Measurements from ENCODE around the gene CRACR2B.

Gene CRACR2B

DNA sequence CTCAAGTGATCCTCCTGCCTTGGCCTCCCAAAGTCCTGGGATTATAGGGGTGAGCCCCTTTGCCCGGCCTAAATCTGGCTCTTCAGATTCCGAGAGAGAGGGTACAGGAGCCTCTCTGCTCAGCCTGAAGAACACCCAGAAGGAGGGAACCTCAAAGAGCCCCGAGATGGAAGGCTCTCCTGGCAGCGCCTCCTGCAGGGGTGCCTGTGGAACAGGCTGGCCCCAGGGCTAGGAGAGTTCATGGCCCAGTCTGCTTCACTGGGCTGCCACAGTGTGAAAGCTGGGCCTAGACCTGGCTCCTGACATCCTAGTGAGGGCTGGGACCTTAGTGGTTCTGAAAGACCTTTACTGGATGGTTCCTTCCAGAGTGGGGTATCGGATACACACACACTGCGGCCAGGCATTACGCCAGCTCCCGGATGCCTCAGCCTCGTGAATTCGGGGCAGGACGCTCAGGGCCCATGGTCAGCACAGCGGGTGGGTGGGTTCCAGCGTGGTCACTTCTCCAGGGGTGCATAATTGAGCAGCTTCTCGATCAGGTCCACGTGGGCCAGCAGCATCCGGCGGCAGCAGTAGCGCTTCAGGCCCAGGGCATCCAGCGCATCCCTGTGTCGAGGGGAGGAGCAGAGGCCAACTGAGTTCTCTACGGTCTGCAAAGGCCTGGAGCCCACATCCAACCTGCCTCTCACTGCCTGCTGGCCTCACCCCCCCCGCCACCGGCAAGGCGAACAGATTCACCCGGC is 12.3 kb downstream of the CRACR2B start:
- DNase-seq = peak; percentile 19 to 28

DNA sequence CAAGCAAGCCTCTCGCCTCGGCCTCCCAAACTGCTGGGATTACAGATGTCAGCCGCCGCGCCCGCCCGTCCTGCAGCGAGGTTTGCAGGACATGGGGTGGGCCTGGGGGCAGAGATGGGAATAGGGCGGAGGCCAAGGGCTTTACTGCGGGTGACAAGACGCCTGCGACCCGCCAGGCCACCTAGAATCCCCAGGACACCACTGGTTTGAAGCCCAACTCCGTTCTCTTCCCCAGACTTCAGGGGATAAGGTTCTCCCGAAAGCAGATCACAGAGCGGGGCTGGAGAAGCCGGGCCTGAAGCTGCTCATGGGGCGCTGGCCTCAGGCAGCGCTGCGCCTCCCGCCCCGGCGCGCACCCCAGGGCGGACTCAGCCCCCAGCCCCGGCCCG is 14.3 kb downstream of the CRACR2B start:
- DNase-seq = no peak

DNA sequence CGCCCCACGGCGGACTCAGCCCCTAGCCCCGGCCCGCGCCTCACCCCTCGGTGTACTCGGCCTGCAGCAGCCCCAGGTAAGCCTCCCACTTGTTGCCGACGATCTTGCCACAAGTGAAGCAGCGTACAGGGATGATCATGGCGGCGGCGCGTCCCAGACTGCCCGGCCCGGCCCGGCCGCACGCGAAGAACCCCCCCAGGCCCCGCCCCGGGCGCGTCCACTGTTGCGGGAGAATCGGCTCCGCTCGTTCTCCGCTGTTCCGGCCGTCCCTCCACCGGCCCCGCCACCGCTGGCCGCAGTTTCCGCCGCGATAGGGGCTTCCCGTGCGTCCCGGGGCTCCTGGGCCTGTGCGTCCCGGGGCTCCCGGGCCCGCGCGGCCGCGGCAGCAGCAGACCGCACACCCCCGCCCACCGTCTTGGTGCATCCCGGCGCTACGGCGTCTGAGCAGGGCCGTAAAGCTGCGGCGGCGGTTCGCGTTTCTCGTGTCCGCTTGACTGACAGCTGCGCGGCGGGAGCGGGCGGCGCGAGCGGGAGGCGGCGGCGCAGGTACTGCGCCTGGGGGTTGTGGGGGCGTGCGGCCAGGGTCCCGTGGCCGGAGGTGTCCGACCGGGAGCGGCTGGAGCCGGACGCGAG is 14.8 kb downstream of the CRACR2B start, which contains the start of the genes POLR2L and TSPAN4:
Gene POLR2L (minus strand): TSS at position 160 of the 633 bp plus-strand sequence. CDS start 21 bp downstream, at position 139.
Gene TSPAN4 (plus strand): TSS at position 483 of the 633 bp plus-strand sequence. CDS start 7,453 bp downstream, outside the sequence.
- DNase-seq = peak; percentile 69

DNA sequence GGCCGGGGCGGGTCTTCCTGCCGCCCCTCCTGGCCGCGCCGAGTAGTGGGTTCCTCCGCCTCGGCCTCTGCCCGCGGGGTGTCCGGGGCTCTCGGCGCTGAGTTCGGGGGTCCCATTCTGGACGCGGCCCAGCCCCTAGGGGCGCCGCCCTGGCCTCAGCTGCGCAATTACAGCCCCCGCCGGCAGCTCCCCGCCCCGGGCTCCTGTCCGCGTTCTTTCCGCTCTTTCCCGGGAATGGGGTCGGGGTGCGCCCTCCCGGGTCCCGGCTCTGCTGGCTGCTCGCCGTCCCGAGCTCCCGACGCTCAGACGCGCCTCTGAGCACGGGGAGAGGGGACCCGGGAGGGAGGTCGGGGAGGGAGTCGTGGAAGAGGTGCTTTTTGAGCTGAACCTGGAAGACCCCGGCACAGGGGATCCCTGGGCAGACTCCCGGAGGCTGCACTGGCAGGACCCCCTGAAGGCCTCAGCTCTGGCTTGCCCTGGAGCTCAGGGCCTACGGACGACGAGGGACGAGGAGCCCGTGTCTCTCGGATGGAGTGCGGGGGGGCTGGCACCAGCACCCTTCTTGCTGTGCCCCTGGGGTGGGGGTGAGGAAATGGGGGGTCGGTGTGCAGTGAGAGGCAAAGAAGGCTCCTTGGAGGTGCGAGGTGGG is 15.5 kb downstream of the CRACR2B start:
- DNase-seq = no peak

DNA sequence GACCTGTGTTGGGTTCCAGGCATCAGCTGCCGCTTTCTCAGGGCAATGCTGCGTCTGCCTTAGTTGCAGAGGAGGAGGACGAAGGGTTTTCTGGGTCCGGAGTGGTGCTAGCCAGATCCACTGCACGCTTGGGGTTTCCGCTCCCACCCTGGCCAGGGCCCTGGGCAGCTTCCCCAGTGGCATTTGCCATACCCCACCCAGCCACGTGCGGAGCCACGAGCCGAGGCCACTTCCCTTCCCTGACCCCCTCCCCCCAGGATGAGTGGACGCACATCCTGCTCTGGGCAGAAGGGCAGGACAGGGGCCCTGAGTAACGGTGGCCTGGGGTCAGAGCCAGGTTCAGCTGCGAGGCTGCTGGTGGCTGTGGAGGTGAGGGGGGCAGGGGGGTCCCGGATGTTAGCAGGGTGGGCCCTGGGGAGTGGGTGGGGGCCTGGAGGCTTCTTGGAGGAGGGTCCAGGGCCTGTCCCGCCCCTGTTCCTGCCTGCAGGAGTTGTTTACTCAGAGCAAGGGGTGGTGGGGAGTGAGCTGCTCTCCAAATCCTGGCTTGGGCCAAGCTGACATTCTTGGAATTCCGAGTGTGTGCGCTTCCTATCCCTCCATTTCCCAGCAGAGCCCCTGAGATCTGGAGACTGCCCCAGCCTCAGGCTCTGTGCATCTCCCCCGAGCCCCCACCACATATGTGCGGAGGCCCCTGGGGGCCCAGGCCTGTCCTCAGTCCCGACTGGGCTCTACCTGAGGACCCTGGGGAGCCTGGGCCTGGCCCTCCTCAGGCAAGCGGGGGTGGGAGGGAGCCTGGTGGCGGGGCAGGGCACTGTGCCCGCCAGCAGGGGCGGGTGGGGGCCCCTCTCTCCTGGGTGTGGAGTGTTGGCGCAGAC is 16.3 kb downstream of the CRACR2B start:
- DNase-seq = peak; percentile 44 to 52

DNA sequence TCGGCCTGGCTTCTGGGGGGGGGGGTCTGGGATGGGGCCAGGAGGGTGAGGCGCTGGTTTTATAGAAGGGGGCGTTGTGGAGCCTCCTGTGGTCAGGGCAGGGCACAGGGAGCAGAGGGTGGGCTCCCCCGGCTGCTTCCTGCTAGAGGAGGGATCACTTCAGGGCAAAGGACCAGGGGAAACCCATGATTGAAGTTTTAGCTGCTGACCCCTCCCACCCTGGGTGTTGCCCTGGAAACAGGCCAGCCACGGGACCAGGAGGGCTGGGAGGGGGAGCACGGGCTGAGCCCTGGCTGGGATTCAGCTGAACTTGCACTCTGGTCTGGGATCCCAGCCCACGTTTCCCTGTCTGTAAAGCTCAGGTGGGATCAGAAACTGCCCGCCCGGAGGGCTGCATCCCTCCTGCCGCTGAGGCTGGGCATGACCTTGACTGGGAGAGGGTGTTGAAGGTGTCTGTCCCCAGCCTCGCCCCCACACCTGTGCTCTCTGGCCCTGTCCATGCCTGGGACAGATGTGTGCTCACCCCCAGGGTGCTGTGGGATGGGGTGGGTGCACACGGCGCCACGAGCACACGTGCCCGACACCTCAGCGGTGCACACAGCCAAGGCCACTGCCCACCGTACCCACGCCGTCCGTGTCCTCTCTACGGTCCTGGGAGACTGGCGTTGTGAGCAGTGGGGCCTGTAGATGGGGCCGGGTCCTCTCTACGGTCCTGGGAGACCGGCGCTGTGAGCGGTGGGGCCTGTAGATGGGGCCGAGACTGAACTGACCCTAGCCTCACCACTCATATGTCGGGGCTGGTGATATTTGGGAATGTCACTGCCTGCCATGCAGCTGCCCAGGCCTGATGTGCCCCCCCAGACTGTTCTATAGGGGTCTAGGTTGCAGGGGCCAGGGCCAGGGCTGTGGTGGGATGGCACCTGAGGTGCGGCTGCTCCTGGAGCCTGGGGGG is 17.2 kb downstream of the CRACR2B start:
- peak; percentile 12 to 44 for DNase-seq

DNA sequence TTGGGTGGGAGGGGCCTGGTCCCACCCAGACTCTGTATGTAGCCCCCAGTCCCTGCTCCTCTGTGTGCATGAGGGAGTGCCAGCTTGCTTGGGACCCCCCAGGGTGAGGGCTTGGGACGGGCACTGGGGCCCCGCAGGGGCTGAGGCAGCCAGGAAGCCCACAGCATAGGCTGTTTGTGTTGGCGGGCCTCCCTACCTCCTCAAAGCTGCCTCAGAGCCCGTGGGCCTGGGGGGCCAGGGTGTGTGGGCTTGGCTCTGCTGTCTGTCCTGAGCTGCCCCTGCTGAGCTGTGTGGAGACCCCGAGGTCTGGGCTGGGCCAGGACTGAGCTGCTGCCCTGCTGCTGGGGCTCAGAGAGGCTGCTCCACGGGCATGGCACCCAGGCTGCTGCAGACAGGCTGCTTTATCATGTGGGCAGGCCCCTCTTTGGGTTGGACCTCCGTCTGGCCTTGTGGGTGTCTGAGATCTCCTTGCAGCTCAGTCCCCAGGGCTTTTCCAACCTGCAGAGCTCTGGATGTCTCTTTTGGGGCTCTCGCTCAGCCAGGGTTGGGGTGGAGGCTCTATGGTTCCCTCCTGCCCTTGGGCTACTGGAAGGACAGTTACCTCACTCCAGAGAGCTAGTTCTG is 18.3 kb downstream of the CRACR2B start:
- DNase-seq = no peak

DNA sequence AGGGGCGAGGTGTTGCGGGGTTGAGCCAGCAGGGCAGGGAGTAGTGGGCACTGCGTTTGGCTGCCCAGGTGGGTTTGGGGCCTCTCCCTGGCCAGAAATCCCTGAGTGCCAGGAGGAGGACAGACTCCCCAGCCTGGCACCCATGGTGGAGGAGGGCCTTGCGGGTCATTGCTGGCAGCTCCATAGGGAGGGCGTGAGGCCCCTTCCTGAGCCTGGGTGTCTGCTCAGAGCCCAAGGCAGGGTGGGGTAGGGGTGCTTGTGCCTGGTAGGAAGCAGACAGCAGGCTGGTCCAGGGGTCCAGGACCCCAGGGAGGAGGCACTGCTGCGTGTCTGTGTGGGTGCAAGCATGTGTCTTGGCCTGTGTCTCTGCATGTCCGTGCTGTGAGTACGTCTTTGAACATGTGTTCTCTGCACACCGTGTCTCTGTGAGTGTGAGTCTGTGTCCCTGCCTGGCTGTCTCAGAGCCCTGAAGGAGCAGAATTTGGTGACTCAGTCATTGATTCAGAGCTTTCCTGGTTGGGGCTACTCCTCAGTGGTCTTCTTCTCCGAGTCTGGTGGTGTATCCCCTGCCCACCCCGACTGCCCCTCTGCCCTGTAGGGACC is 18.9 kb downstream of the CRACR2B start:
- no peak for DNase-seq

DNA sequence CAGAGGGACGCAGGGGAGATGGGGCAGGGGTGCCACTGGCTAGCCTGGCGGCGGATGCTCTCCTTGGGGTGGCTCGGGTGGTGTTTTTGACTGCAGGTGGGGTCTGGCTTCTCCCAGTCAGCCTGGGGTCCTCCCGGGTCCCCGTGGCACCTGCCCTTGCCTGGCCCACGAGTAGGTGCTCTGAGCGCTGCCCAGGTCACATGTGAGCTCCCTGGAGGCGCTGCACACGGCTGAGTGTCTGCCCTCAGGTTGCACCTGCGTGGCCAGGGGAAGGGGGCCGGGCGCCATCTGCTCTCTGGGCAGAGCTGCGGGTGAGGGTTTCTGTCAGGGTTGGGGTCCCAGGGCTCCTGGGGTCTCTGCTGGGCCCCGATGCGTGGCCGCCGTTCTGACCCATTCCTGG is 20.2 kb downstream of the CRACR2B start:
- no peak for DNase-seq

DNA sequence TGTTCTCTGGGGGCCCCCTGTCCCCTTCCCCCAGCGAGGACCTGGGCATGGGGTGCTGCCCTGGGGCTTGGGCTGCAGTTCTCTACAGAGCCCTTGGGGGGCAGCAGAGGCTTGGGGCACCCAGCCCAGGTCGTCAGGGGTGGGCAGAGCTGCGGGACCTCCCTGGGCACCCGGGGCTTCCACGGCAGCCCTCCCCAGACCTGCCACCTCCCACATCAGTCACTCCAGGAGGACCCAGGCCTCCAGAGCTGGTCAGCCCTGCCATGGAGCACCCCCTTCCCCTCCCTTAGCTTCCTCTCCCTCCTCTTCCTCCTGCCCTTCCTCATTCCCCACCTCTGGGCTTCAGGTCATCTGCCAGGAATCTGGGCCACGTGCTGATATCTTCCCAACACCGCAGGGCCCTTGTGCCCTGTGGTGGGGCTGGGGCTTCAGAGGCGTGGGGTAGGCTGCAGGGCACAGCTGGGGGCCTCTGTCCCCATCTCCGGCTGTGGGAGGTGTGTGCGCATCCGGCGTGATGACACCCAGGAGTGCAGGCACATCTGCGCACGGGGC is 20.7 kb downstream of the CRACR2B start:
- no peak for DNase-seq

DNA sequence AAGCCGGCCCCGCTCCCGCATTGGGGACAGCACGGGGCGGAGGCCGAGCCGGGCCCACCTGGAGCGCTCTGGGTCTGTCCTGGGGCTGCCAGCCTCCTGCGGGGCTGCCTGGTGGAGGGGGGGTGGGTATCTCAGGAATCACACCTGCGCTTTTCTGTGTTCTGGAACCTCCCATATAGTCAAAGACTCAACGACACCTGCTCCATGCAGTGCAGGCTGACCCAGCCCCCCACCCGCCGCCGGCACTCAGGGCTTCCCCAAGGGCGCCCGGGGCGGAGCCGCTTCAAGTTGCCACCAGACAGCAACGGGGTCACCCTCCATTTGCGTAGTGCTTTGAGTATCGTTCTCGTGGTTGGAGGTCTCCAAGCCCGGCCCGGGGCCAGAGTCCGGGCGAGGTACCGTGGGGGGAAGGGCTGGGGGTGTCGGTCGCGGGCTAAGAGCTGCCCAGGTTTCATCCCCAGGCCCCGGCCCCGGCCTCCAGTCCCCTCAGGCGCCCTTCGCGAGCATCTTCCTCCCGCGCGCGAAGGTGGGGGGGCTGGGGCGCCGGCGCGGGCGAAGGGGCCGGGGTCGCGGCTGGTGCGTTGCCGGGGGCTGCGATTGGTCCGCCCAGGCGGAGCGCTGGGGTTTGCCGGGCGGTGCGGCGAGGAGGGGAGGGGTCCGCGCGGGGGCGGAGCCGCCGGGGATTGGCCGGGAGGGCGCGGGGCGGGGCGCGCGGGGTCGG is 21.5 kb downstream of the CRACR2B start:
- no peak for DNase-seq

DNA sequence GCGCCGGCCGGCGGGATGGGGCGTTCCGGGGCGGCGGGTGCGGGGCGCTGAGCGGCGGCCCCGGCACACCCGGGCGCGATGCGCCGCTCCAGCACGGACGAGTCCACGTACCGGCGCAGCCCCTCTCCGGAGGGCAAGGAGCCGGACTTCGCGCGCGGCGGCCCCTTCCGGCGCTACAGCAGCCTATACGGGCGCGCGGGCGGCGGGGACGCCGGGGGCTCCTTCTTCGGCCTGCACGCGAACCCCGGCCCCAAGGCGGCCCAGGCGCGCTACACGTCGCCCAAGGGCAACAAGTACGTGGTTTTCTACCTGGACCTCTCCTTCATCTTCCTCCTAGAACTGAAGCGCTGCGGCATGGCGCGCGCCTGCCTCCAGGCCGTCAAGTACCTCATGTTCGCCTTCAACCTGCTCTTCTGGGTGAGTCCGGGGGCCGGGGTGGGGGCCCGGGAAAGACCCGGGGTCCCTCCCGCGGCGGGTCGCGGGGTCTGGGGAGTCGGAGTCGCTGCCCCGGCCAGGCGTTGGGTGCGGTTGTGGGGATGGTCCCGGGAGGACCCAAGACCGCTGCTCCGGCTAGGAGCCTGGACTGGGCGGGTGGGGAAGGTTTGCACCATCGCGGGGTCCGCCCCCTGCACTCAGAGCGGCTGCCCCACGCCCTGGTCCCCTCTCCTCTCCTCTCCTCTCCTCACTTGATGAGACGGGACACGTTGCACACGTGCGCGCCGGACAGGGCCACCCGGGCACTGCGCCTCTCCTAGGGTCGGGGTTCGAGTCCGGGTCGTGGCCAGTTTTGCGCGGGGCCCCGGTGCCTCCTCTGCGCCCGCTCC is 22.4 kb downstream of the CRACR2B start:
- no peak for DNase-seq

DNA sequence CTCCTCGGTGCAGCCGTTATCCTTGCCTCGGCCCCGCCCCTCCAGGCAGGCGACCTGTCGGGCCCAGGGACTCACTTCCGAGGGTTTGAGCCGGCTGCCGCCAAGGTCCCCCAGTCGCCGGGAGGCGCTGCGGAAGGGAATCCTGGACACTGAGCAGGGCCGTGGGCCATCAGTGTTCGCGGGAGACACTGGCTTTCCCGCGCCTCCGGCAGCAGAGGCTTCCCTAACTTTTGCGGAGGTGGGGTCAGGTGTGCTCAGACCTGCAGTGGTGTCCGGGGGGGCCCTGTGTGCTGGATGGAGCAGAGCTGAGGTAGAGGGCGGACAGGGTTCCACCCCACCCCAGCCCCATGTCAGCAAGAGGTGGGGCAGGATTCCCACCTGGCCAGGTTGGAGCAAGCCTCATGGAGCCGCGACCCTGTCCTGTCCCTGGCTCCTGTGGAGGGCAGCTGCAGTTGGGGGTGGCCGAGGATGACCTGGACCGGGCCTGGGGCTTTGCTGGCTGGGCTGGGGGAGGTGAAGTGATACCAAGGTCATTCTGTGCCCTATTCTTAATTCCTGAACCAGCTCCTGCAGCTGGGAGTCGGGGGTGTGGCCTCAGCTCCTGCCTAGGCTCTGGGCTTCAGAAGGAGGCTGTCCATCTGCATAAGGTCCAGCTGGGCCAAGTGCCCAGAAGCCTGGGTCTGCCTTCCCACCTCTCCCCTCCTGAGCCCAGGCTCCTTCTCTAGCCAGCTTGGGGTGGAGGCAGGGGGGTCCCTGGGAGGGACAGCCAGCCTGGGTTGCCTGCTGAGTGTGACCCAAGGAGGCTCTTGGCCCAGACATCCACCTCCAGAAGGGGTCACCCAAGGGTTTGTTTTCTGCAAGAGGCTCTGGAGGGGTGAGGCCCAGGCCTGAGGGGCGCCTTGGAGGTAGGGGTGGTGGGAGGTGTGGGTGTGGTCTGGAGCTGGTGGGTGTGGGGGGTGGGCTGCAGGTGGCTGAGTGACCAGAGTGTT is 23.4 kb downstream of the CRACR2B start:
- DNase-seq = no peak

DNA sequence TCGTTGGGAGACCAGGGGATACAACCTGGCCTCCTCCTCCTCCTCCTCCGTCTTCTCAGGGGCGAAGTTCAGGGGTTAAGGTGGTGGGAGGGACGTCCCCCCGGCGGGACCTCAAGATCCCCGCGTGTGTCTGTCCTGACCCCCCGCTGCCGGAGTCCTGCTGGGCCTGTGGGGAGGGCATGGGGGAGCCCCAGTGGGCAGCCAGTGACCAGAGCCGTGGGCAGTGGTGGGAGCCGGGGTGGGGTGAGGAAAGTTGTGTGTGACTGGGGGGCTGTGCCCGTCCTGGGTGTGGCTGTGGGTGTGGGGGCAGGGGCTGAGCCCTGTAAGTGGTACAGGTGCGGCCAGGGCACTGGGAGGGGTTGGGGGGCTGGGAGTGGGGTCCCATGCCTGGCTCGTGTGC is 25.0 kb downstream of the CRACR2B start:
- DNase-seq = no peak

DNA sequence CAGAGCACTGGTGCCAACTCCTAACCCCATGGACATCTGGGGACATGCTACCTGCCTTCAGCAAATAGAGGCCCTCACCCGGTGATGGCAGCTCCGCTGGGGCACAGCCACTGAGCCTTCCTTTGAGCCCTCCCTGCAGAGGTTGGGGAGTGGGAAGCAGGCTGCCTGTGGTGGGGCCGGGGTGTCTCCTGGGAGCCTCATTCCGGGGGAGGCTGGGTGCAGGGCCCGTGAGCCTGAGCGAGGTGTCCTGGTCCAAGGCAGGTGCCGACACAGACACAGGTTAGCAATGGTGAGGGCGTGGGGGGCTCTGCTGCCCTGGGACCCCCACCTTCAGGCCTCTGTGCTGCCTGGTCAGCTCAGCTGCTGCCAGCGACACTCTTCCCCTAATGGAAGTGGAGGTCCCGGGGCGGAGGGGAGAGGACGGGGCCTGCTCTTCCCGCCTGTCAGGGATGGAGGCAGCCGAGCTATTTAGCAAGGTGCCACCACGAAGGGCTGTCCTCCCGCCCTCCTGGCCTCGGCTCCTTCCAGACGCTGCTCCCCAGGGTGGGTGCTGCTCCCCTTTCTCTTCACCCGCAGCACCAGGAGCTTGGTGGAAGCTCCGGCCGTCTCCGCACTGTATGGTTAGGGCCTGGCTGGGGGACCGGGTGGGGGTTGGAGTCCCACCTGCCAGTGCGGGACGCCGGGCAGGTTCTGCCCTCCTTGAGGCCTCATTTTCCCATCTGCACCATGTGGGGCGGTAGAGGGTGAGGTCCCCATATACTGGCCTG is 26.1 kb downstream of the CRACR2B start:
- DNase-seq = no peak

DNA sequence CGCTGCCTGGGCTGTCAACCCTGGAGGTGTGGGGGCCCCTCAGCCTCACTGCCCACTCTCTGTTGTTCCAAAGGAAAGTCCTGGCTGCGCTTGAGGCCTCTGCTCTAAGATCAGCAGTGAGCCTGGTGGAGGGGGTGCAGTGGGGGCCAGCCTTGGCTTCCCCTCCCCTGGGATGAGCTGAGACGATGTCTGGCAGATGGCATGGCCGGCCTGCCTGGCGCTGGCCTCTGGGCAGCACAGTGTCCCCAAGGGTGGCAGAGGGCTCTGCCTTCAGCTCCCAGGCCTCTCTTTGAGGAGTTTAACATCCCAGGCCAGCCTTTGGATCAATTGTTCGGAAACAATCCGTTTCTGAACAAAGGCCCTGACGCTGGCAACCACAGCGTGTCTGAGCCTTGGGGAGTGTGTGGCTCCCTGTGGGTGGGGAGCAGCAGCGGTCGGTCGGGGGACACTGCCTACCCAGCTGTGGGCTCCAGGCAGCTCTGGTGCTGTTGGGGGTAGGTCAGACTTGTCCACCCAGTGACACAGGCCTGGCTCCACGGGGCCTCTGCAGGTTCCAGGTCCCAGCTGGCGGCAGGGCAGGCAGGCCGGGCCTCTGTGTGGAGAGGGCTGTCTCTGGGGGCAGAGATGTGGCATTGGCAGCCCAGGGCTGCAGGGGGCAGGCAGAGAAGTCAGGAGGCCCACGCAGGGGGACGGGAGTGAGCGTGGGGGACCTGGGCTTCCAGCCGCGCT is 27.0 kb downstream of the CRACR2B start:
- DNase-seq = no peak

Measured in AML-193 (cell line).